Astrocyte (in vitro differentiated cells and primary cell): ENCODE data around the gene FAM200B.

Experiments
- CTCF ChIP-seq: IDR thresholded peaks from 2 replicates; pipeline ENCODE4 v1.5.1; 2011; ENCODE audit warnings: low read depth, mild to moderate bottlenecking, inconsistent platforms, low read length, moderate library complexity; ENCODE audit not compliant: insufficient read depth
- EZH2 ChIP-seq: IDR thresholded peaks from 2 replicates; pipeline ENCODE4 v1.6.1; 2012; ENCODE audit warnings: mild to moderate bottlenecking, low read length, inconsistent platforms; ENCODE audit not compliant: insufficient read depth

GRCh38 chr4:15717086-15717485, 35.5 kb downstream of the FAM200B start:
- no peak for TF ChIP-seq CTCF
- TF ChIP-seq EZH2: no peak
